OCI-LY1 (cell line): ENCODE measurements around the gene KIF16B.

Source experiments
- H2AFZ ChIP-seq: fragments of 200-600 bp; sonication (generic), shearing (Covaris generic); 2 replicates; pipeline ENCODE4 v1.6.0; 2014; ENCODE audit warnings: antibody characterized with exemption, mild to moderate bottlenecking, low read length
- H3F3A ChIP-seq: fragments of 200-600 bp; sonication (generic), shearing (Covaris generic); 2 replicates; pipeline ENCODE4 v1.6.0; 2014; ENCODE audit warnings: mild to moderate bottlenecking, antibody characterized with exemption, low read length, moderate library complexity; ENCODE audit not compliant: insufficient read depth
- H3K27ac ChIP-seq: fragments of 200-600 bp; sonication (generic); 2 replicates; pipeline ENCODE4 v1.5.1; 2014; ENCODE audit warnings: low read length, mixed run types, mild to moderate bottlenecking, low read depth; ENCODE audit not compliant: poor library complexity, severe bottlenecking
- H3K27me3 ChIP-seq: fragments of 200-600 bp; sonication (generic); 2 replicates; pipeline ENCODE4 v1.6.0; 2014; ENCODE audit warnings: antibody characterized with exemption, mild to moderate bottlenecking, low read length, moderate library complexity; ENCODE audit not compliant: insufficient read depth
- H3K36me3 ChIP-seq: fragments of 200-600 bp; sonication (generic); 2 replicates; pipeline ENCODE4 v1.6.1; 2014; ENCODE audit warnings: mild to moderate bottlenecking, antibody characterized with exemption, low read length, moderate library complexity, mixed read lengths; ENCODE audit not compliant: insufficient read depth
- H3K4me1 ChIP-seq: fragments of 200-600 bp; sonication (generic); 2 replicates; pipeline ENCODE4 v1.5.1; 2014; ENCODE audit warnings: mild to moderate bottlenecking, low read length, moderate library complexity; ENCODE audit not compliant: insufficient read depth, severe bottlenecking
- H3K4me2 ChIP-seq: fragments of 200-600 bp; sonication (generic), shearing (Covaris generic); 2 replicates; pipeline ENCODE4 v1.6.1; 2014; ENCODE audit warnings: low read length
- H3K4me3 ChIP-seq: fragments of 200-600 bp; sonication (generic); 2 replicates; pipeline ENCODE4 v1.5.1; 2014; ENCODE audit warnings: low read length, low read depth, mild to moderate bottlenecking, mixed read lengths; ENCODE audit not compliant: poor library complexity, severe bottlenecking
- H3K79me2 ChIP-seq: fragments of 200-600 bp; shearing (Covaris generic); 2 replicates; pipeline ENCODE4 v1.6.1; 2016; ENCODE audit warnings: mixed run types, low read length, mixed read lengths; ENCODE audit not compliant: insufficient read depth
- H3K9ac ChIP-seq: fragments of 200-600 bp; sonication (generic), shearing (Covaris generic); 2 replicates; pipeline ENCODE4 v1.6.1; 2014; ENCODE audit warnings: mild to moderate bottlenecking, low read length, mixed read lengths
- H3K9me2 ChIP-seq: fragments of 200-600 bp; sonication (generic), shearing (Covaris generic); 2 replicates; pipeline ENCODE4 v1.6.1; 2014; ENCODE audit warnings: low read depth, mild to moderate bottlenecking, low read length, mixed read lengths
- H3K9me3 ChIP-seq: fragments of 200-600 bp; shearing (Covaris generic); 2 replicates; pipeline ENCODE4 v1.6.1; 2014; ENCODE audit warnings: low read length, mixed read lengths
- H4K20me1 ChIP-seq: fragments of 200-600 bp; sonication (generic), shearing (Covaris generic); 2 replicates; pipeline ENCODE4 v1.6.0; 2016; ENCODE audit warnings: mild to moderate bottlenecking, low read length; ENCODE audit not compliant: insufficient read depth
- EZH2 ChIP-seq: fragments of 200-600 bp; sonication (generic), shearing (Covaris generic); IDR thresholded peaks from 2 replicates; pipeline ENCODE4 v1.8.0; 2017; ENCODE audit warnings: borderline replicate concordance, mixed run types, mild to moderate bottlenecking, antibody characterized with exemption, low read length, moderate library complexity, mixed read lengths
- TF ChIP-seq, protein P1 (sequence below): fragments of 200-600 bp; sonication (generic), shearing (Covaris generic); IDR thresholded peaks from 2 replicates; pipeline ENCODE4 v1.5.1; 2017; ENCODE audit warnings: mild to moderate bottlenecking, antibody characterized with exemption, low read length, moderate library complexity, mixed read lengths

Gene KIF16B

DNA sequence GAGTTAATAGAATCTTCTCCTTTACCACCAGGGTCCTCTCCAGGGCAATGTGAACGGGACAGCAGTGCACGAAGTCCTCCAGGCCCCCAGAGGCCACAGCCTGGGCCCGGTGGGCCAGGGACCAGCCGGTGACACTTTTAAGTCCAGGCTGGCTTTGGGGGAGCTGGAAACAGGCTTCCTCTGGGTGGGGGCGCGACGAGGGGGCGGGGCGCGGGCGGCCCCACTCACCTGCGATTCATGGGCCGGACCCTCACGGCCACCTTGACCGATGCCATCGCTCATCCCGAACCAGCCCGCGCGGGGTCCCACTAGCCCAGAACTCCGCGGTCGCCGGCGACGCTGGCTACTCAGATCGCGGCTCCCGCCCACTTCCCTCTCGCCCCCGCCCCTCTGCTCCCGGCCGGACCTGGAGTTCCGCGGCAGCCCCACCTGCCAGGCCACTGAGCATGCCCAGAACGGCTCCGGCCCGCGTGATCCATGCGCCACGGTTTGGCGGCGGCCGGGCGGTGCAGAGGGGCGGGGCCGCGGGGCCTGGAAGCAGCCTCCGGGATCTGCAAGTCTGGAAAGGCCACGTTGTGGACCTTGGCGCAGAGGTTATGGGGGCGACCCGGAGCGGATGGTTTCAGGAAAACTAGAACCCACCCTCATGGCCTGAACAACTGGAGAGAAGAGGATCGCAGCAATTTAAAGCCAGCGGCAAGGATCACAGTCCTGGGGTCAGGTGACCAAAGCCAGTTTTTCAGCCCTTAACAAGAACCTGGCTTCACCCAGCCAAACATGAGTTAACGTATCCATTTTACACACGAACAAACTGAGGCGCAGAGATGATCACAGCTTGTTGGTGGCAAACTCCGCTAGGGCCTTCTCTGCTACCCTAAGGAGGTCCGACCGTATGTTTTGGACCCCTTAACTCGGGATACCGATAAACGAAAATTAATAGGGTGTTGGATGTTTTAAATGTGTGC lies at the start of gene KIF16B:
Gene KIF16B, minus strand, starts transcription at position 448 of the 965 bp plus-strand sequence. Its CDS starts 173 bp downstream, at position 275.
- H3K79me2 ChIP-seq: no peaks in the 10 kb centered on the region
- peak within 1 kb of the TSS; percentile 99 for H3K4me2 ChIP-seq
- H3K36me3 ChIP-seq: no peaks in the 10 kb centered on the region
- H3K4me1 ChIP-seq: peaks cover 30% of the 10 kb centered on the region
- H3K9me2 ChIP-seq: no peaks in the 10 kb centered on the region
- H3K27ac ChIP-seq: peak within 1 kb of the TSS; percentile 85
- peak within 1 kb of the TSS; percentile 70 for H3K9ac ChIP-seq
- no peak for TF ChIP-seq EZH2
- TF ChIP-seq, protein P1, sequence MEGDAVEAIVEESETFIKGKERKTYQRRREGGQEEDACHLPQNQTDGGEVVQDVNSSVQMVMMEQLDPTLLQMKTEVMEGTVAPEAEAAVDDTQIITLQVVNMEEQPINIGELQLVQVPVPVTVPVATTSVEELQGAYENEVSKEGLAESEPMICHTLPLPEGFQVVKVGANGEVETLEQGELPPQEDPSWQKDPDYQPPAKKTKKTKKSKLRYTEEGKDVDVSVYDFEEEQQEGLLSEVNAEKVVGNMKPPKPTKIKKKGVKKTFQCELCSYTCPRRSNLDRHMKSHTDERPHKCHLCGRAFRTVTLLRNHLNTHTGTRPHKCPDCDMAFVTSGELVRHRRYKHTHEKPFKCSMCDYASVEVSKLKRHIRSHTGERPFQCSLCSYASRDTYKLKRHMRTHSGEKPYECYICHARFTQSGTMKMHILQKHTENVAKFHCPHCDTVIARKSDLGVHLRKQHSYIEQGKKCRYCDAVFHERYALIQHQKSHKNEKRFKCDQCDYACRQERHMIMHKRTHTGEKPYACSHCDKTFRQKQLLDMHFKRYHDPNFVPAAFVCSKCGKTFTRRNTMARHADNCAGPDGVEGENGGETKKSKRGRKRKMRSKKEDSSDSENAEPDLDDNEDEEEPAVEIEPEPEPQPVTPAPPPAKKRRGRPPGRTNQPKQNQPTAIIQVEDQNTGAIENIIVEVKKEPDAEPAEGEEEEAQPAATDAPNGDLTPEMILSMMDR: no peak; the same call in 1 of the 2 replicates
- H3K4me3 ChIP-seq: peak within 1 kb of the TSS; percentile 78
- H2AFZ ChIP-seq: peak within 1 kb of the TSS; percentile 65
- H3K27me3 ChIP-seq: no peaks in the 10 kb centered on the region
- no peaks in the 10 kb centered on the region for H4K20me1 ChIP-seq
- no peaks in the 10 kb centered on the region for H3K9me3 ChIP-seq
- no peaks in the 10 kb centered on the region for H3F3A ChIP-seq

GRCh38 chr20:16622501-16622900 lies 49.3 kb upstream of the KIF16B start:
- Histone ChIP-seq H3K4me2 (no peak overlapping the region), H3K27me3 (no peaks in the 10 kb centered on the region), H3K36me3 (no peaks in the 10 kb centered on the region), H3K9me2 (no peaks in the 10 kb centered on the region), H3K4me1 (no peaks in the 10 kb centered on the region), H3K9me3 (no peaks in the 10 kb centered on the region), H3K4me3 (no peak overlapping the region), H3F3A (no peaks in the 10 kb centered on the region), H3K79me2 (no peaks in the 10 kb centered on the region), H2AFZ (no peak overlapping the region), H3K9ac (no peak overlapping the region), H4K20me1 (no peaks in the 10 kb centered on the region), H3K27ac (no peak overlapping the region)
- TF ChIP-seq, protein P1: no peak
- no peak for TF ChIP-seq EZH2

DNA sequence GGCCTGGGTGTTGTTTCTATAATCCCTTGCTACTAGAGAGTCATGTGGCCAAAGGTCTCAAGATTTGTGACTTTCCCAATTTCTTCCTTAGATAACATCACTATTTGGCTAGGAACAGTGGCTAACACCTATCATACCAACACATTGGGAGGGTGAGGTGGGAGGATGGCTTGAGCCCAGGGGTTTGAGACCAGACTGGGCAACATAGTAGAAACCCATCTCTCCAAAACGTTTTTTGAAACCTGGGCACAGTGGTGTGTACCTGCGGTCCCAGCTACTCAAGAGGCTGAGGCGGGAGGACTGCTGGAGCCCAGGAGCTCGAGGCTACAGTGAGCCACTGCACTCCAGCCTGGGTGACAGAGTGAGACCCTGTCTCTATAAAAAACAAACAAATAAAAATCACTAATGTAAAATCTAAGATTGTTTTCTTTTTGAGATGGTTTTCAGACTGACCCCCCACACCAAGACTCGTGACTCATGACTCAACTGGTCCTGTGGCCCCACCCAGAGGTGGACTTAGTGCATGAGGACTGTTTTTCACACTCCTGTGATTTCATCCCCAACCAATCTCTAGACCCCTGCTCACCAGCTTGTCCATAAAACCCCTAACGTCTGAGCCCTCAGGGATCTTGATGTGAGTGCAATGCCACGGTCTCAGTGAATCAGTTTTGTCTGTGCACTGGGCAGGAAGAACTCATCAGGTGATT lies 48.3 kb upstream of the KIF16B start:
- 0 out of 2 replicates have a peak, but pooled peaks cover 3% of the 10 kb centered on the region for H3K27me3 ChIP-seq
- H3K9me3 ChIP-seq: no peaks in the 10 kb centered on the region
- no peaks in the 10 kb centered on the region for H3F3A ChIP-seq

More for the DNA sequence above, 48.3 kb upstream of the KIF16B start:
- TF ChIP-seq, protein P1: no peak
- TF ChIP-seq EZH2: no peak
- no peaks in the 10 kb centered on the region for H3K9me2 ChIP-seq
- no peak overlapping the region for H3K9ac ChIP-seq
- H4K20me1 ChIP-seq: no peaks in the 10 kb centered on the region
- H3K4me3 ChIP-seq: no peak overlapping the region
- H3K4me2 ChIP-seq: no peak overlapping the region
- no peak overlapping the region for H2AFZ ChIP-seq
- H3K27ac ChIP-seq: no peak overlapping the region
- H3K79me2 ChIP-seq: no peaks in the 10 kb centered on the region
- H3K4me1 ChIP-seq: no peaks in the 10 kb centered on the region
- no peaks in the 10 kb centered on the region for H3K36me3 ChIP-seq
